Fibroblast of the aortic adventitia (primary cell): Measurements from ENCODE around the gene GBX1. TPM values are rescaled to one million over a fixed set of nuclear protein-coding genes. Genes with fewer than 3 reads are reported as not detected.

Source experiments
- DNase-seq: peaks from one replicate; pipeline ENCODE4 v3.0.0-alpha.2; 2010; ENCODE audit warnings: low read depth
- H3K4me3 ChIP-seq: 2 replicates; pipeline ENCODE4 v1.5.1; 2011; ENCODE audit warnings: low read depth, mild to moderate bottlenecking, control low read depth, low read length, moderate library complexity
- CTCF ChIP-seq: IDR thresholded peaks from 2 replicates; pipeline ENCODE4 v1.5.1; 2011; ENCODE audit warnings: mild to moderate bottlenecking, low read length, control low read depth, inconsistent platforms; ENCODE audit not compliant: insufficient read depth
- total RNA-seq: library from RNA; depleted of rRNA; stranded (reverse); fragments of >200 nt; gene quantifications from 2 replicates; pipeline ENCODE4 v1.2.3, GENCODE V29; 2012; ENCODE audit warnings: low replicate concordance

GBX1 gene
- total RNA-seq, 1 donor = not detected

- H3K4me3 ChIP-seq = no peak overlapping the region
- no peak for TF ChIP-seq CTCF
- DNase-seq = no peak
Measured at GRCh38 chr7:151179287-151179860, 11.9 kb upstream of the GBX1 start.

GRCh38 chr7:151178831-151179230 is 11.3 kb upstream of the GBX1 start:
- no peak for DNase-seq
- H3K4me3 ChIP-seq = no peak overlapping the region
- no peak for TF ChIP-seq CTCF

DNA sequence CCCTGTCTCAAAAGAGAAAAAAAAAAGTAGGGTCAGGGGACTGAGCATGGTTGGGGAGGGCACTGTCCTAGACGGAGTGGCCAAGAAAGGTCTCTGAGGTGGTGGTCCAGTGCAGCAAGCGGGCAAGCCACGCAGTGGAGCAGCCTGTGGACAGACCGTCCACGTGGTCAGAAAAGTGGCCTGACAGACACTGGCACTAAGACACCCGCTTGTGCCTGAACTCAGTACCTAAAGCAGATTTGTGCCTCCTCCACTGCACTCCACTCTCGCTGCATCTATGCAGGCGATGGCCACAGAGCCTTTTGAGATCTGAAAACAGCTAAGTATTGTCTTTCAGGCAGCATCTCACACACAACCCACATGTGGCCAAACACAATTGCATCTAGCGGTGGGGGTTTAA is 10.7 kb upstream of the GBX1 start:
- DNase-seq = no peak
- no peak for TF ChIP-seq CTCF

GRCh38 chr7:151177310-151177709 is 9.8 kb upstream of the GBX1 start:
- H3K4me3 ChIP-seq = no peak overlapping the region
- TF ChIP-seq CTCF = no peak
- DNase-seq = no peak

More for the DNA sequence above, 10.7 kb upstream of the GBX1 start:
- H3K4me3 ChIP-seq = no peak overlapping the region

DNA sequence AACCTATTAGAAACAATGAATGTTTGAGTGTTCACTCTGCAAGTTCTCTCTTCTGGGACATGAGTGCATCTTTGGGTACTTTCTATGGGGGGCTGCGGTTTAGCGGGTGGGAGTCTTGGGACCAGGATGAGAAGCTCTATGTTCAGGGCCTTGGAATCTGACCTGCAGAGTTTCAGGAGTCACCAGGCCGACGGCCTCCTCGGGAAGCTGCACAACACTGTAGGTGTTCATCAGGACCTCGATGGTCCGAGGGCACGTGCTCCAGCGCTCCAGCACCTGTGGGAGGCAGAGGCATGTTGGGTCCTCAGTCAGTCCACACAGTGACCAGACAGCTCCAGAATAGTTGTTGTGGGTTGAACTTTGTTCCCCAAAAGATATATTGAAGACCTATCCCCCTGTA is 8.9 kb upstream of the GBX1 start:
- TF ChIP-seq CTCF = no peak
- no peak overlapping the region for H3K4me3 ChIP-seq
- no peak for DNase-seq

GRCh38 chr7:151175793-151176311 is 8.4 kb upstream of the GBX1 start:
- no peak for DNase-seq
- TF ChIP-seq CTCF = no peak
- H3K4me3 ChIP-seq = no peak overlapping the region
